ENCODE results near the gene AEBP1. TPM values are rescaled to one million over a fixed set of nuclear protein-coding genes. Genes with fewer than 3 reads are reported as not detected.
A peak's percentile ranks its signal among the peaks of the same experiment; 100 is the strongest.

Gene AEBP1
- polyA plus RNA-seq, 4 donors = 58.4 to 82.4 (median 73.4) TPM

GRCh38 chr7:44138698-44139097 is 34.6 kb downstream of the AEBP1 start:
- no peak for DNase-seq (ENCODE audit: low read depth in 4 of 4, low spot score in 2 of 4)

DNA sequence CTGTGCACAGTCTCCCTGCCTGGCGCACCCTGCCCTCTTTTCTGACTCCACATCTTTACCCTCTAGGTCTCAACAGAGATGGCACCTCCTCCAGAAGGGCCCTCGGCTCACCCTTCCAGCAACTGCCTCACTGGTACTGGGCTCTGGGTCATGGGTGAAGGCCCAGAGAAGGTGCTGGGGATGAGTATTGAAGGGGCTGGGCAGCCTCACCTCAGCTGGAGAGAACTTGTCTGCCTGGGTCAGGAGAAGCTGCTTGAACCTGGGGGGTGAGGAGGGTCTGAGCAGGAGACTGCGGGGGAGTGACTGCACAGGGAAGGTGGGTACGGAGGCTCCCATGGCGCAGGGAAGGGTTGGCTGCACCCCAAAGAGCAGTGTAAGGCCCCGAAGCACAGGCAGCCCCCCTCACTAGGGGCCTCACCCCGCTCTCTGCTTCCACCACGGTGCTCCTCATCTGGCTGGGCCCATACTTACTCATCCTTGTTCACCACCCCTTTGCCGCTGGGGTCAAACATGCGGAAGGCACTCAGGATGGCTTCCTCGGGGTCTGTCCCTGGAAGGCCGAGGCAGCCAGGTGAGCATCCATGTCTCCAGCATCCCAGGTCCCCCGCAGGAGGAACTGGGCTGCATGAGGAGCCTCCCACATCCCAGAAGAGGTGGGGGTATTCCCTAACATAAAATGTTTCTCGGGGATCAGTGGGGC is 35.3 kb downstream of the AEBP1 start:
- no peak for DNase-seq (ENCODE audit: low read depth in 4 of 4, low spot score in 2 of 4)

DNA sequence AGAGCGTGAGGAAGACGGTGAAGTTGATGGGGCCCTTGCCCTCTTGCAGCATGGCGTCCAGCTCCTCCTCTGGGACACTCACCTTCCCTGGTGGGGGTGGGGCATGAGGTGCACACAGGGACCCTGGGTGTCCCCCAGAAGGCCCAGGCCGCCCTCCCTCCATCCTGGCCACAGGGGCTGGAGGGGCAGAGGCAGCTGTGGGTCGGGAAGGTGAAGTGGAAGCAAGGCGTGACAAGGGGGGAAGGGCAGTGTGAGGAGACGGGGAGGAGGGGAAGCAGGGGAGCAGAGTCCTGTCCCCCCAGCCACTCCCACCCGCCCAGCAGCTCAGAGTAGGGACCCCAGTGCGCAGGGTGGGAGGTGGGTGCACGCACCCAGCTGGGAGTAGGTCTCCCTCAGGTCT is 36.2 kb downstream of the AEBP1 start:
- no peak for DNase-seq (ENCODE audit: low read depth in 4 of 4, low spot score in 2 of 4)

GRCh38 chr7:44141221-44141850 is 37.2 kb downstream of the AEBP1 start, which contains the start of gene MYL7:
MYL7 (minus strand) TSS chr7:44141332; CDS start chr7:44141305, 27 bp downstream.
- no peak for DNase-seq (ENCODE audit: low read depth in 4 of 4, low spot score in 2 of 4)

- no peak for DNase-seq (ENCODE audit: low read depth in 4 of 4, low spot score in 2 of 4)
Observed at GRCh38 chr7:44142028-44142427, 37.9 kb downstream of the AEBP1 start.

DNA sequence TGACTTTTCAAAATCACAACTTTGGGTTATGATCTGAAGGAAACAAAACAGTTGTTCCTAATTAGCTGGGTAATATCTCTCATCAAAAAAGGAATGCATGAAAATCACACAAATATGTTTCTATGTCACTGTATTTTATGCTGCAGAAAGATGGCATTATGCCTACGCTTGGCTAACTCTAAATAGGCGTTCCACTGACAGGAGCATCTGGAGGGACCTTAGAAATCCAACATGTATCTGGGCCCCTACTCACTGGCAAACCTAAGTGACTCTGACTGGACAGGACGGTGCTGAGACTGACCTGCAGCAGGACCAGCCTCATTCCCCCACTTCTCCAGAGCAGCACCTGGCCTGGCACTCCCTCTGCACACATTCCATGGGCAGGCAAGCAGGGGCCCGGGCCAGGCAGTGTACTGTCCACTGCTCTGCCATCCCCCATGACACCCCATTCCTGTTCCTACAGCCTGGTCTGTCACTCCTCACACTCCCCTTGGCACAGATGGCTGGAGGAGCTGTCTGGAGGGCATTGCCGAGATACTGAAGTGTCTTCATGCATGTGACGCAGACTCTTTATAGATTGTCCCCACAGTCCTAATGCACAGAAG is 39.6 kb downstream of the AEBP1 start:
- DNase-seq (ENCODE audit: low read depth in 4 of 4, low spot score in 2 of 4) = no peak

- no peak for DNase-seq (ENCODE audit: low read depth in 4 of 4, low spot score in 2 of 4)
Observed at GRCh38 chr7:44144426-44144967, 40.4 kb downstream of the AEBP1 start.

GRCh38 chr7:44144968-44145478 is 40.9 kb downstream of the AEBP1 start:
- no peak for DNase-seq (ENCODE audit: low read depth in 4 of 4, low spot score in 2 of 4)

GRCh38 chr7:44145479-44145968 is 41.4 kb downstream of the AEBP1 start:
- DNase-seq (ENCODE audit: low read depth in 4 of 4, low spot score in 2 of 4) = no peak

- DNase-seq (ENCODE audit: low read depth in 4 of 4, low spot score in 2 of 4) = peak in 1 of 4 donors; percentile 48
Observed at GRCh38 chr7:44145969-44146911, 42.1 kb downstream of the AEBP1 start.

- DNase-seq (ENCODE audit: low read depth in 4 of 4, low spot score in 2 of 4) = peak in 1 of 4 donors; percentile 54
Observed at GRCh38 chr7:44147026-44147991, 43.2 kb downstream of the AEBP1 start.

DNA sequence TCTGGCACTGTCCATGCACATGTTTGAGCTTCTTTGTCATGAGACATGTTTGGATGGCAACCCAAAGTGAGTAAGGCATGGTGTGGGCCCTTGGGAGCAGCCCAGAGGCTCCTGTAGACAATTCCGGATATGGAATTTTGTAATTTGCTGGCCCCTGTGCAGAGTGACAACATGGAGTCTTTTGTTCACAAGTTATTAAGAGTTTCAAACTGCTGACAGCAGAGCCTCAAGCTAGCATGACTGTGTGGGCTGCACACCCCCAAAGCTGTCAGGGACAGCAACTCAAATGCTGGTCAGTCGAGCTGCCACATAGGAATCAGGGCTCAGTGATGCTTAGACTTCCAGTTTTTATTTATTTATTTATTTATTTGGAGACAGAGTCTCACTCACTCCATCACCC is 44.0 kb downstream of the AEBP1 start:
- DNase-seq (ENCODE audit: low read depth in 4 of 4, low spot score in 2 of 4) = no peak

DNA sequence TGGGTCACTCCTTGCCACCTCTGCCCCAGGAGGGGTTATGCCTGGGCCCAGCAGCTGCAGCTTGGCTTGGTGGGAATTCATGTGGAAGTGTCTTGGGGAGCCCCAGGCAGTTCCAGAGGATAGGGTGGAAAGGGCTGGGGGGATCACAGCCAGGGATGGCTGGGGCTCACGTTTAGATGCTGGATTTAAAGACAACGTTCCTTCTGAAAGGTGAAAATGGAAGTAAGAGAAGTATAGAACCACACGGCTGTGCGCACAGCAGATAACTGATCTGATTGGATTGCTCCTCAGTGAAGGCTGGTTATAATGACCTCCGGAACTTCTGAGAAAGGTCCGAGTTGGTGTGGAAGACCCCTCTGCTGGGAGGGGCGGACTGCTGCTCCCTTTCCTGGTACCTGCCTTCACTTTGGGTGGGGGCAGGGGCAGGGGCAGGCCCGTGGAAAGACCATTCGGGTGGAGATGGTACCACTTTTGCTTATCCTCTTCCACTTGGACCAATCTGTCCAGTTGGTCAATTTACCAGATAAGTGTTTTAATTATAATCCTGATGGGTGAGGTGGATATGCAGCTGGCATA is 44.9 kb downstream of the AEBP1 start:
- DNase-seq (ENCODE audit: low read depth in 4 of 4, low spot score in 2 of 4) = no peak

- DNase-seq (ENCODE audit: low read depth in 4 of 4, low spot score in 2 of 4) = no peak
Observed at GRCh38 chr7:44149571-44150465, 45.7 kb downstream of the AEBP1 start.

- DNase-seq (ENCODE audit: low read depth in 4 of 4, low spot score in 2 of 4) = no peak
Observed at GRCh38 chr7:44150466-44150832, 46.3 kb downstream of the AEBP1 start.

GRCh38 chr7:44150966-44151941 is 47.1 kb downstream of the AEBP1 start:
- no peak for DNase-seq (ENCODE audit: low read depth in 4 of 4, low spot score in 2 of 4)

Data from left renal cortex interstitium (tissue), 4 donors.